GM10266 (cell line): ENCODE measurements around the gene SLC22A17.

Experiments
- DNase-seq: peaks from one replicate; pipeline ENCODE4 v3.0.0; 2012; ENCODE audit errors: extremely low spot score
- CTCF ChIP-seq: IDR thresholded peaks from 2 replicates; pipeline ENCODE4 v1.5.1; 2012; ENCODE audit warnings: mild to moderate bottlenecking, low read depth; ENCODE audit not compliant: control insufficient read depth, insufficient read depth; ENCODE audit errors: missing control alignments

Gene SLC22A17

GRCh38 chr14:23307146-23307530, 45.5 kb downstream of the SLC22A17 start:
- no peak for TF ChIP-seq CTCF
- no peak for DNase-seq

GRCh38 chr14:23306412-23307145, 46.1 kb downstream of the SLC22A17 start, which contains the start of gene BCL2L2:
Gene BCL2L2 (plus strand): TSS chr14:23306833. CDS start chr14:23307768, 935 bp downstream.
- no peak for TF ChIP-seq CTCF
- peak; percentile 77 for DNase-seq

- DNase-seq: peak; percentile 80
- TF ChIP-seq CTCF: no peak
Observed at GRCh38 chr14:23302290-23303225, 50.1 kb downstream of the SLC22A17 start, which contains the start of gene PPP1R3E. Gene PPP1R3E (minus strand): TSS chr14:23302859. CDS start chr14:23302576, 283 bp downstream.

- no peak for TF ChIP-seq CTCF
- DNase-seq: no peak
Observed at GRCh38 chr14:23301969-23302289, 50.8 kb downstream of the SLC22A17 start.

- TF ChIP-seq CTCF: peak; percentile 99
- peak; percentile 99 for DNase-seq
Observed at GRCh38 chr14:23301288-23301968, 51.3 kb downstream of the SLC22A17 start.

- DNase-seq: no peak
- no peak for TF ChIP-seq CTCF
Observed at GRCh38 chr14:23300687-23301223, 51.9 kb downstream of the SLC22A17 start.
